Mammary epithelial cell (primary cell): Measurements from ENCODE around the gene IGSF21.

Source experiments
- CTCF ChIP-seq, 2 donors: IDR thresholded peaks in 1 of 2; conservative IDR thresholded peaks in 1 of 2; 2 replicates each; pipeline ENCODE4 v1.5.1; 2011 to 2012; ENCODE audit warnings: inconsistent platforms in 2 of 2, low read length in 2 of 2, mild to moderate bottlenecking in 2 of 2, control low read depth in 1 of 2, low read depth in 1 of 2; ENCODE audit not compliant: insufficient read depth in 1 of 2; ENCODE audit errors: extremely low read depth in 1 of 2
- EZH2 ChIP-seq: IDR thresholded peaks from 2 replicates; pipeline ENCODE4 v1.6.1; 2012; ENCODE audit warnings: low read length, inconsistent platforms, borderline replicate concordance

GRCh38 chr1:18099026-18099425 lies 8.6 kb upstream of the IGSF21 start:
- TF ChIP-seq CTCF (conservative IDR thresholded peaks at IDR 0.05 in 1 of 2, IDR thresholded peaks at IDR 0.05 in 1 of 2; ENCODE audit: extremely low read depth in 1 of 2, insufficient read depth in 1 of 2, low read depth in 1 of 2, low read length in 2 of 2) (no peak), EZH2 (no peak)
